IMR-90 (cell line): ENCODE data around the gene ACSS3.

ENCODE experiments used
- BHLHE40 ChIP-seq: fragments of 150-350 bp; IDR thresholded peaks from 2 replicates; pipeline ENCODE4 v1.6.1; 2016; ENCODE audit warnings: mild to moderate bottlenecking, low read depth, low read length
- CEBPB ChIP-seq: IDR thresholded peaks from 2 replicates; pipeline ENCODE4 v1.6.1; 2012; ENCODE audit warnings: low read depth, low read length, improper control_type of control experiment
- CHD1 ChIP-seq: IDR thresholded peaks from 2 replicates; pipeline ENCODE4 v1.6.1; 2012; ENCODE audit warnings: low read depth, low read length, improper control_type of control experiment
- ELK1 ChIP-seq: fragments of 150-350 bp; IDR thresholded peaks from 2 replicates; pipeline ENCODE4 v1.6.1; 2016; ENCODE audit warnings: low read depth, mild to moderate bottlenecking, low read length, moderate library complexity, borderline replicate concordance
- MAFK ChIP-seq: IDR thresholded peaks from 2 replicates; pipeline ENCODE4 v1.6.1; 2012; ENCODE audit warnings: low read depth, low read length, improper control_type of control experiment
- MAZ ChIP-seq: IDR thresholded peaks from 2 replicates; pipeline ENCODE4 v1.6.1; 2012; ENCODE audit warnings: low read depth, mild to moderate bottlenecking, low read length, improper control_type of control experiment, moderate library complexity, borderline replicate concordance
- MXI1 ChIP-seq: IDR thresholded peaks from 2 replicates; pipeline ENCODE4 v1.6.1; 2012; ENCODE audit warnings: low read depth, mild to moderate bottlenecking, low read length, moderate library complexity, borderline replicate concordance
- NFE2L2 ChIP-seq: fragments of 150-350 bp; IDR thresholded peaks from 2 replicates; pipeline ENCODE4 v1.6.1; 2016; ENCODE audit warnings: low read depth, mild to moderate bottlenecking, low read length
- POLR2A ChIP-seq: IDR thresholded peaks from 2 replicates; pipeline ENCODE4 v1.6.1; 2012; ENCODE audit warnings: mild to moderate bottlenecking, low read depth, low read length
- RCOR1 ChIP-seq: IDR thresholded peaks from 2 replicates; pipeline ENCODE4 v1.6.1; 2012; ENCODE audit warnings: mild to moderate bottlenecking, low read length, improper control_type of control experiment; ENCODE audit not compliant: insufficient replicate concordance
- RFX5 ChIP-seq: IDR thresholded peaks from 2 replicates; pipeline ENCODE4 v1.8.0; 2012; ENCODE audit warnings: low read depth, mild to moderate bottlenecking, low read length, moderate library complexity
- SMC3 ChIP-seq: fragments of 150-350 bp; IDR thresholded peaks from 2 replicates; pipeline ENCODE4 v1.6.1; 2016; ENCODE audit warnings: low read depth, mild to moderate bottlenecking, antibody characterized with exemption, low read length, moderate library complexity
- USF2 ChIP-seq: fragments of 150-350 bp; IDR thresholded peaks from 2 replicates; pipeline ENCODE4 v1.6.1; 2017; ENCODE audit warnings: mild to moderate bottlenecking, antibody characterized with exemption, low read length, low read depth
- TF ChIP-seq, protein P1 (sequence below): conservative IDR thresholded peaks from 2 replicates; pipeline ENCODE4 v1.5.1; 2012; ENCODE audit warnings: mild to moderate bottlenecking, low read depth, low read length, improper control_type of control experiment

- TF ChIP-seq, protein P1, sequence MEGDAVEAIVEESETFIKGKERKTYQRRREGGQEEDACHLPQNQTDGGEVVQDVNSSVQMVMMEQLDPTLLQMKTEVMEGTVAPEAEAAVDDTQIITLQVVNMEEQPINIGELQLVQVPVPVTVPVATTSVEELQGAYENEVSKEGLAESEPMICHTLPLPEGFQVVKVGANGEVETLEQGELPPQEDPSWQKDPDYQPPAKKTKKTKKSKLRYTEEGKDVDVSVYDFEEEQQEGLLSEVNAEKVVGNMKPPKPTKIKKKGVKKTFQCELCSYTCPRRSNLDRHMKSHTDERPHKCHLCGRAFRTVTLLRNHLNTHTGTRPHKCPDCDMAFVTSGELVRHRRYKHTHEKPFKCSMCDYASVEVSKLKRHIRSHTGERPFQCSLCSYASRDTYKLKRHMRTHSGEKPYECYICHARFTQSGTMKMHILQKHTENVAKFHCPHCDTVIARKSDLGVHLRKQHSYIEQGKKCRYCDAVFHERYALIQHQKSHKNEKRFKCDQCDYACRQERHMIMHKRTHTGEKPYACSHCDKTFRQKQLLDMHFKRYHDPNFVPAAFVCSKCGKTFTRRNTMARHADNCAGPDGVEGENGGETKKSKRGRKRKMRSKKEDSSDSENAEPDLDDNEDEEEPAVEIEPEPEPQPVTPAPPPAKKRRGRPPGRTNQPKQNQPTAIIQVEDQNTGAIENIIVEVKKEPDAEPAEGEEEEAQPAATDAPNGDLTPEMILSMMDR = no peak
- no peak for TF ChIP-seq BHLHE40
- no peak for TF ChIP-seq SMC3
- no peak for TF ChIP-seq RFX5
- no peak for TF ChIP-seq POLR2A
- no peak for TF ChIP-seq MXI1
- TF ChIP-seq RCOR1 = no peak
- no peak for TF ChIP-seq MAZ
- TF ChIP-seq CEBPB = no peak
- no peak for TF ChIP-seq USF2
- no peak for TF ChIP-seq NFE2L2
- TF ChIP-seq ELK1 = no peak
- no peak for TF ChIP-seq MAFK
- TF ChIP-seq CHD1 = no peak
Observed at GRCh38 chr12:81263072-81263471, 185.2 kb downstream of the ACSS3 start.
